ENCODE measurements around the gene GPX4.

GPX4 gene

GRCh38 chr19:1073956-1074517 is 29.8 kb upstream of the GPX4 start:
- H3K18ac ChIP-seq (ENCODE audit: low read length): no peak overlapping the region
- H4K8ac ChIP-seq (ENCODE audit: low read depth, low read length): no peak overlapping the region
- H3K14ac ChIP-seq (ENCODE audit: low read length): no peak overlapping the region
- H3K4me3 ChIP-seq (ENCODE audit: low read length in 2 of 2): peak overlapping the region in 1 of 2 donors; percentile 54
- peak overlapping the region; percentile 53 for H2BK5ac ChIP-seq (ENCODE audit: low read length)
- no peak overlapping the region for H4K91ac ChIP-seq (ENCODE audit: low read depth, low read length, poor library complexity)
- no peak overlapping the region for H3K27ac ChIP-seq (replicated peaks; ENCODE audit: low read length)
- peak overlapping the region; percentile 60 for H3K9ac ChIP-seq (ENCODE audit: low read depth, low read length, poor library complexity)
- H2BK12ac ChIP-seq (ENCODE audit: low read length): peak overlapping the region; percentile 41
- H3K4me1 ChIP-seq (ENCODE audit: control insufficient read depth in 2 of 2, insufficient read depth in 1 of 2, low read depth in 1 of 2, low read length in 2 of 2): no peaks in the 10 kb centered on the region
- H3K23ac ChIP-seq (ENCODE audit: low read depth, low read length, poor library complexity): no peak overlapping the region
- H2AK5ac ChIP-seq (ENCODE audit: low read depth, low read length): no peak overlapping the region
- DNase-seq (ENCODE audit: low spot score): no peak
- H3K27me3 ChIP-seq (ENCODE audit: control insufficient read depth in 3 of 3, insufficient read depth in 3 of 3, low read depth in 1 of 3, low read length in 3 of 3): peaks cover 2 to 12% (median 11%) of the 10 kb centered on the region in 3 experiments
- H3K4me2 ChIP-seq (ENCODE audit: insufficient read depth, low read length, poor library complexity, severe bottlenecking): no peak overlapping the region
- no peak overlapping the region for H2BK120ac ChIP-seq (ENCODE audit: low read depth, low read length)
- no CpG with 5 or more reads among the region's 28 CpGs for WGBS, 2 donors (ENCODE audit: extremely low coverage in 2 of 2, insufficient read length in 2 of 2, insufficient replicate concordance in 1 of 2)
- peaks cover 8% of the 10 kb centered on the region for H3K79me1 ChIP-seq (ENCODE audit: low read depth, low read length)
- H3K36me3 ChIP-seq (replicated peaks in 1 of 2; ENCODE audit: control insufficient read depth in 2 of 2, insufficient read depth in 2 of 2, low read length in 2 of 2): peaks cover 6 to 31% of the 10 kb centered on the region in 2 donors
- no peaks in the 10 kb centered on the region for H3K9me3 ChIP-seq (replicated peaks in 1 of 2; ENCODE audit: control insufficient read depth in 2 of 2, insufficient read depth in 1 of 2, low read depth in 1 of 2, low read length in 2 of 2)
- H2BK15ac ChIP-seq (ENCODE audit: low read length): no peak overlapping the region
- no peak overlapping the region for H2AFZ ChIP-seq (ENCODE audit: low read length)
- no peak overlapping the region for H3K4ac ChIP-seq (ENCODE audit: low read length)

- H3K18ac ChIP-seq (ENCODE audit: low read length): no peak overlapping the region
- H3K9me3 ChIP-seq (replicated peaks in 1 of 2; ENCODE audit: control insufficient read depth in 2 of 2, insufficient read depth in 1 of 2, low read depth in 1 of 2, low read length in 2 of 2): no peaks in the 10 kb centered on the region
- H4K8ac ChIP-seq (ENCODE audit: low read depth, low read length): no peak overlapping the region
- no peak overlapping the region for H2AFZ ChIP-seq (ENCODE audit: low read length)
- H3K4ac ChIP-seq (ENCODE audit: low read length): no peak overlapping the region
- H2BK15ac ChIP-seq (ENCODE audit: low read length): no peak overlapping the region
- H3K79me1 ChIP-seq (ENCODE audit: low read depth, low read length): peaks cover 8% of the 10 kb centered on the region
- H3K4me2 ChIP-seq (ENCODE audit: insufficient read depth, low read length, poor library complexity, severe bottlenecking): no peak overlapping the region
- H2BK120ac ChIP-seq (ENCODE audit: low read depth, low read length): no peak overlapping the region
- no peak overlapping the region for H2AK5ac ChIP-seq (ENCODE audit: low read depth, low read length)
- H3K23ac ChIP-seq (ENCODE audit: low read depth, low read length, poor library complexity): no peak overlapping the region
- no peak overlapping the region for H3K27ac ChIP-seq (replicated peaks; ENCODE audit: low read length)
- no peak overlapping the region for H3K9ac ChIP-seq (ENCODE audit: low read depth, low read length, poor library complexity)
- no peak overlapping the region for H2BK12ac ChIP-seq (ENCODE audit: low read length)
- WGBS, 2 donors (ENCODE audit: extremely low coverage in 2 of 2, insufficient read length in 2 of 2, insufficient replicate concordance in 1 of 2): no CpG with 5 or more reads among the region's 54 CpGs
- no peaks in the 10 kb centered on the region for H3K4me1 ChIP-seq (ENCODE audit: control insufficient read depth in 2 of 2, insufficient read depth in 1 of 2, low read depth in 1 of 2, low read length in 2 of 2)
- H3K27me3 ChIP-seq (ENCODE audit: control insufficient read depth in 3 of 3, insufficient read depth in 3 of 3, low read depth in 1 of 3, low read length in 3 of 3): peaks cover 2 to 9% (median 4%) of the 10 kb centered on the region in 3 experiments
- no peak overlapping the region for H2BK5ac ChIP-seq (ENCODE audit: low read length)
- H3K14ac ChIP-seq (ENCODE audit: low read length): no peak overlapping the region
- H3K4me3 ChIP-seq (ENCODE audit: low read length in 2 of 2): no peak overlapping the region
- no peak overlapping the region for H4K91ac ChIP-seq (ENCODE audit: low read depth, low read length, poor library complexity)
- peaks cover 6 to 37% of the 10 kb centered on the region in 2 donors for H3K36me3 ChIP-seq (replicated peaks in 1 of 2; ENCODE audit: control insufficient read depth in 2 of 2, insufficient read depth in 2 of 2, low read length in 2 of 2)
- no peak for DNase-seq (ENCODE audit: low spot score)
These were observed 29.1 kb upstream of the GPX4 start for GRCh38 chr19:1074544-1075283.

DNA sequence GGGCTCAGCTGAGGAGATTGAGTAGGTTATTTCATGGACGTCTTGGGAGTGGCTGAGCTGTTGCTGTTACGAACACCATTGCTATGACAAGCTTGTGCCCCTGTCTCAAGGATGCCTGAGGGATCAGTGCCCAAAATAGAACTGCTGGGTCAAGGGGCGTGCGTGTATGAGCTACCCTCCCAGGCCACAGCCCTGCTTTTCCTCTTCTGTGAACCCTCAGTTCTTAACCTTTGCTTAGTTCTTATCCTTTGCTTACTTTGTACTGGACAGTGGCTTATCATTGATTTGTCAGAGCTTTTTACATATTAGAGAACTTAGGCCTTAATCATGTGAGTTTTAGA is 27.8 kb upstream of the GPX4 start:
- Histone ChIP-seq H3K18ac (ENCODE audit: low read length) (no peak overlapping the region), H3K4me3 (ENCODE audit: low read length in 2 of 2) (peak overlapping the region in 1 of 2 donors; percentile 6), H3K9ac (ENCODE audit: low read depth, low read length, poor library complexity) (no peak overlapping the region), H3K23ac (ENCODE audit: low read depth, low read length, poor library complexity) (no peak overlapping the region), H2AK5ac (ENCODE audit: low read depth, low read length) (no peak overlapping the region), H3K14ac (ENCODE audit: low read length) (no peak overlapping the region), H2BK120ac (ENCODE audit: low read depth, low read length) (no peak overlapping the region), H4K91ac (ENCODE audit: low read depth, low read length, poor library complexity) (no peak overlapping the region), H2BK5ac (ENCODE audit: low read length) (no peak overlapping the region), H4K8ac (ENCODE audit: low read depth, low read length) (no peak overlapping the region), H3K79me1 (ENCODE audit: low read depth, low read length) (peaks cover 5% of the 10 kb centered on the region), H3K27me3 (ENCODE audit: control insufficient read depth in 3 of 3, insufficient read depth in 3 of 3, low read depth in 1 of 3, low read length in 3 of 3) (peaks cover 0 to 4% (median 3%) of the 10 kb centered on the region in 3 experiments), H3K4me2 (ENCODE audit: insufficient read depth, low read length, poor library complexity, severe bottlenecking) (no peak overlapping the region), H3K4ac (ENCODE audit: low read length) (no peak overlapping the region), H2AFZ (ENCODE audit: low read length) (no peak overlapping the region), H3K36me3 (replicated peaks in 1 of 2; ENCODE audit: control insufficient read depth in 2 of 2, insufficient read depth in 2 of 2, low read length in 2 of 2) (peaks cover 6 to 49% of the 10 kb centered on the region in 2 donors), H3K9me3 (replicated peaks in 1 of 2; ENCODE audit: control insufficient read depth in 2 of 2, insufficient read depth in 1 of 2, low read depth in 1 of 2, low read length in 2 of 2) (no peaks in the 10 kb centered on the region), H2BK15ac (ENCODE audit: low read length) (no peak overlapping the region), H3K27ac (replicated peaks; ENCODE audit: low read length) (no peak overlapping the region), H3K4me1 (ENCODE audit: control insufficient read depth in 2 of 2, insufficient read depth in 1 of 2, low read depth in 1 of 2, low read length in 2 of 2) (no peaks in the 10 kb centered on the region), H2BK12ac (ENCODE audit: low read length) (no peak overlapping the region)
- DNase-seq (ENCODE audit: low spot score): no peak
- no CpG with 5 or more reads among the region's 4 CpGs for WGBS, 2 donors (ENCODE audit: extremely low coverage in 2 of 2, insufficient read length in 2 of 2, insufficient replicate concordance in 1 of 2)

- Histone ChIP-seq H3K4me2 (ENCODE audit: insufficient read depth, low read length, poor library complexity, severe bottlenecking) (no peak overlapping the region), H3K9me3 (replicated peaks in 1 of 2; ENCODE audit: control insufficient read depth in 2 of 2, insufficient read depth in 1 of 2, low read depth in 1 of 2, low read length in 2 of 2) (no peaks in the 10 kb centered on the region), H3K79me1 (ENCODE audit: low read depth, low read length) (peaks cover 5% of the 10 kb centered on the region), H2BK120ac (ENCODE audit: low read depth, low read length) (no peak overlapping the region), H2AFZ (ENCODE audit: low read length) (no peak overlapping the region), H3K14ac (ENCODE audit: low read length) (no peak overlapping the region), H3K36me3 (replicated peaks in 1 of 2; ENCODE audit: control insufficient read depth in 2 of 2, insufficient read depth in 2 of 2, low read length in 2 of 2) (peaks cover 6 to 53% of the 10 kb centered on the region in 2 donors), H2AK5ac (ENCODE audit: low read depth, low read length) (no peak overlapping the region), H3K27me3 (ENCODE audit: control insufficient read depth in 3 of 3, insufficient read depth in 3 of 3, low read depth in 1 of 3, low read length in 3 of 3) (no peaks in the 10 kb centered on the region), H3K9ac (ENCODE audit: low read depth, low read length, poor library complexity) (no peak overlapping the region), H2BK15ac (ENCODE audit: low read length) (no peak overlapping the region), H4K91ac (ENCODE audit: low read depth, low read length, poor library complexity) (no peak overlapping the region), H3K27ac (replicated peaks; ENCODE audit: low read length) (no peak overlapping the region), H3K18ac (ENCODE audit: low read length) (no peak overlapping the region), H2BK5ac (ENCODE audit: low read length) (no peak overlapping the region), H2BK12ac (ENCODE audit: low read length) (no peak overlapping the region), H3K23ac (ENCODE audit: low read depth, low read length, poor library complexity) (no peak overlapping the region), H3K4me3 (ENCODE audit: low read length in 2 of 2) (no peak overlapping the region), H4K8ac (ENCODE audit: low read depth, low read length) (no peak overlapping the region), H3K4ac (ENCODE audit: low read length) (no peak overlapping the region), H3K4me1 (ENCODE audit: control insufficient read depth in 2 of 2, insufficient read depth in 1 of 2, low read depth in 1 of 2, low read length in 2 of 2) (no peaks in the 10 kb centered on the region)
- no peak for DNase-seq (ENCODE audit: low spot score)
- no CpG with 5 or more reads among the region's 16 CpGs for WGBS, 2 donors (ENCODE audit: extremely low coverage in 2 of 2, insufficient read length in 2 of 2, insufficient replicate concordance in 1 of 2)
These were observed 26.8 kb upstream of the GPX4 start for GRCh38 chr19:1076951-1077350.

Measured in neuronal stem cell (in vitro differentiated cells).